IPS DF 4.7 (cell line): ENCODE measurements around the gene CC2D2A.
"Not testable (repeated sequence)": the region's sequence is repeated elsewhere in the genome, so short reads cannot be mapped to it uniquely, and the experiment has no call there.

Source experiments
- DNase-seq: peaks from one replicate; pipeline ENCODE4 v3.0.0-alpha.2; 2013; ENCODE audit warnings: low spot score; ENCODE audit errors: extremely low read depth

CC2D2A gene

GRCh38 chr4:15556511-15557092, 86.9 kb downstream of the CC2D2A start:
- no peak for DNase-seq

- DNase-seq, result no peak
Observed at GRCh38 chr4:15557786-15558550, 88.3 kb downstream of the CC2D2A start.

- DNase-seq, result no peak
Observed at GRCh38 chr4:15558561-15558960, 88.9 kb downstream of the CC2D2A start.

GRCh38 chr4:15562114-15562513, 92.4 kb downstream of the CC2D2A start:
- DNase-seq, result no peak

GRCh38 chr4:15562623-15563022, 92.9 kb downstream of the CC2D2A start:
- no peak for DNase-seq

GRCh38 chr4:15563871-15564270, 94.2 kb downstream of the CC2D2A start:
- no peak for DNase-seq

GRCh38 chr4:15568821-15569220, 99.1 kb downstream of the CC2D2A start:
- no peak for DNase-seq

- DNase-seq, result no peak
Observed at GRCh38 chr4:15569746-15570145, 100.1 kb downstream of the CC2D2A start.

- DNase-seq, result no peak
Observed at GRCh38 chr4:15575966-15576365, 106.3 kb downstream of the CC2D2A start.

GRCh38 chr4:15577508-15577907, 107.8 kb downstream of the CC2D2A start:
- DNase-seq, result no peak

- no peak for DNase-seq
Observed at GRCh38 chr4:15584785-15585184, 115.1 kb downstream of the CC2D2A start.

GRCh38 chr4:15585331-15585730, 115.6 kb downstream of the CC2D2A start:
- no peak for DNase-seq

- DNase-seq, result no peak
Observed at GRCh38 chr4:15586066-15586465, 116.4 kb downstream of the CC2D2A start.

- no peak for DNase-seq
Observed at GRCh38 chr4:15587649-15588048, 118.0 kb downstream of the CC2D2A start.

- DNase-seq, result no peak
Observed at GRCh38 chr4:15592799-15593198, 123.1 kb downstream of the CC2D2A start.

- no peak for DNase-seq
Observed at GRCh38 chr4:15598644-15599043, 129.0 kb downstream of the CC2D2A start.

GRCh38 chr4:15600176-15600575, 130.5 kb downstream of the CC2D2A start:
- no peak for DNase-seq

GRCh38 chr4:15601862-15602261, 132.2 kb downstream of the CC2D2A start:
- no peak for DNase-seq

- no peak for DNase-seq
Observed at GRCh38 chr4:15605537-15605936, 135.9 kb downstream of the CC2D2A start.

GRCh38 chr4:15610855-15611254, 141.2 kb downstream of the CC2D2A start:
- DNase-seq, result no peak

GRCh38 chr4:15612136-15612535, 142.5 kb downstream of the CC2D2A start:
- no peak for DNase-seq

- not testable (repeated sequence) for DNase-seq
Observed at GRCh38 chr4:15614891-15615290, 145.2 kb downstream of the CC2D2A start.

- DNase-seq, result not testable (repeated sequence)
Observed at GRCh38 chr4:15617407-15617806, 147.7 kb downstream of the CC2D2A start.
